DOHH2 (cell line): ENCODE measurements around the gene NKD1.
A peak's percentile ranks its signal among the peaks of the same experiment; 100 is the strongest.

Experiments used
- H3F3A ChIP-seq: fragments of 200-600 bp; sonication (generic), shearing (Covaris generic); 2 replicates; pipeline ENCODE4 v1.6.0; 2016; ENCODE audit warnings: antibody characterized with exemption, mild to moderate bottlenecking; ENCODE audit not compliant: control insufficient read depth, insufficient read depth
- H3K27ac ChIP-seq: fragments of 200-600 bp; sonication (generic); 2 replicates; pipeline ENCODE4 v1.5.1; 2014; ENCODE audit warnings: low read depth, mild to moderate bottlenecking, low read length, moderate library complexity
- H3K27me3 ChIP-seq: fragments of 200-600 bp; sonication (generic); 2 replicates; pipeline ENCODE4 v1.6.1; 2014; ENCODE audit warnings: mild to moderate bottlenecking, low read length, mixed read lengths; ENCODE audit not compliant: control insufficient read depth
- H3K36me3 ChIP-seq: fragments of 200-600 bp; sonication (generic); 2 replicates; pipeline ENCODE4 v1.6.1; 2014; ENCODE audit warnings: mild to moderate bottlenecking, low read length, moderate library complexity, mixed read lengths; ENCODE audit not compliant: control insufficient read depth
- H3K4me1 ChIP-seq: fragments of 200-600 bp; sonication (generic); 2 replicates; pipeline ENCODE4 v1.6.1; 2014; ENCODE audit warnings: mild to moderate bottlenecking, low read length, mixed read lengths; ENCODE audit not compliant: control insufficient read depth
- H3K4me2 ChIP-seq: fragments of 200-600 bp; sonication (generic); 2 replicates; pipeline ENCODE4 v1.6.0; 2014; ENCODE audit warnings: mild to moderate bottlenecking, low read length, moderate library complexity
- H3K4me3 ChIP-seq: fragments of 200-600 bp; sonication (generic); 2 replicates; pipeline ENCODE4 v1.5.1; 2014; ENCODE audit warnings: mild to moderate bottlenecking, low read length, mixed read lengths
- H3K79me2 ChIP-seq: fragments of 200-600 bp; sonication (generic); 2 replicates; pipeline ENCODE4 v1.6.1; 2014; ENCODE audit warnings: mild to moderate bottlenecking, low read length, mixed read lengths; ENCODE audit not compliant: control insufficient read depth
- H3K9me2 ChIP-seq: fragments of 200-600 bp; sonication (generic); replicated peaks from 2 replicates; pipeline ENCODE4 v1.6.1; 2014; ENCODE audit warnings: mild to moderate bottlenecking, low read length, mixed read lengths; ENCODE audit not compliant: control insufficient read depth
- H3K9me3 ChIP-seq: fragments of 200-600 bp; sonication (generic); 2 replicates; pipeline ENCODE4 v1.6.1; 2014; ENCODE audit warnings: antibody characterized with exemption, low read length, mixed read lengths; ENCODE audit not compliant: control insufficient read depth, insufficient read depth
- H4K20me1 ChIP-seq: fragments of 200-600 bp; sonication (generic); 2 replicates; pipeline ENCODE4 v1.6.0; 2014; ENCODE audit warnings: low read depth, mild to moderate bottlenecking, antibody characterized with exemption, low read length, moderate library complexity; ENCODE audit not compliant: control insufficient read depth, insufficient read depth
- EZH2phosphoT487 ChIP-seq: fragments of 200-600 bp; sonication (generic); IDR thresholded peaks from 2 replicates; pipeline ENCODE4 v1.6.1; 2017; ENCODE audit warnings: borderline replicate concordance, mild to moderate bottlenecking, antibody characterized with exemption, low read length, moderate library complexity, mixed read lengths
- TF ChIP-seq, protein P1 (sequence below): fragments of 200-600 bp; sonication (generic); IDR thresholded peaks from one replicate; pipeline ENCODE4 v1.5.1; 2014; ENCODE audit warnings: antibody characterized with exemption, mild to moderate bottlenecking, low read depth, low read length; ENCODE audit not compliant: poor library complexity, severe bottlenecking

NKD1 gene

DNA sequence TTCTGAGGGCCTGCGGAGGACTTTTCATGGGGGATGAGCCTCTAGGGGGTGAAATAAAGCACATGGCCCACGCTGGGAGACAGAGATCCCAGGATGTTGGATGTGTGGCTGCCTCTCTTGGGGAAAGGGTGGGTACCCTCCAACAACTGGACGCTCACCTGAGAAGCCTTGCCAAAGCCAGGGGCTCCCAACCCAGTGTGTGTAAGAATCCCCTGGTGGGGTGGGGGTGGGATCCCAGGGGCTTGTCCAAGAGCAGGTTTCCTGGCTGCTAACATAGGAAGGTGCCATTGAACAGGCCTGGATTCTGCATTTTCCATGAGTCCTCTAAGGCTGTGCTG lies 132.3 kb downstream of the NKD1 start:
- Histone ChIP-seq H3K79me2 (no peaks in the 10 kb centered on the region), H3K36me3 (no peaks in the 10 kb centered on the region), H3K4me3 (peak overlapping the region; percentile 64), H3K27me3 (no peaks in the 10 kb centered on the region), H3K27ac (no peak overlapping the region), H3F3A (no peaks in the 10 kb centered on the region), H3K9me3 (no peaks in the 10 kb centered on the region), H3K9me2 (no peaks in the 10 kb centered on the region), H3K4me1 (peaks cover 20% of the 10 kb centered on the region), H3K4me2 (peak overlapping the region; percentile 56), H4K20me1 (no peaks in the 10 kb centered on the region)
- TF ChIP-seq, protein P1, sequence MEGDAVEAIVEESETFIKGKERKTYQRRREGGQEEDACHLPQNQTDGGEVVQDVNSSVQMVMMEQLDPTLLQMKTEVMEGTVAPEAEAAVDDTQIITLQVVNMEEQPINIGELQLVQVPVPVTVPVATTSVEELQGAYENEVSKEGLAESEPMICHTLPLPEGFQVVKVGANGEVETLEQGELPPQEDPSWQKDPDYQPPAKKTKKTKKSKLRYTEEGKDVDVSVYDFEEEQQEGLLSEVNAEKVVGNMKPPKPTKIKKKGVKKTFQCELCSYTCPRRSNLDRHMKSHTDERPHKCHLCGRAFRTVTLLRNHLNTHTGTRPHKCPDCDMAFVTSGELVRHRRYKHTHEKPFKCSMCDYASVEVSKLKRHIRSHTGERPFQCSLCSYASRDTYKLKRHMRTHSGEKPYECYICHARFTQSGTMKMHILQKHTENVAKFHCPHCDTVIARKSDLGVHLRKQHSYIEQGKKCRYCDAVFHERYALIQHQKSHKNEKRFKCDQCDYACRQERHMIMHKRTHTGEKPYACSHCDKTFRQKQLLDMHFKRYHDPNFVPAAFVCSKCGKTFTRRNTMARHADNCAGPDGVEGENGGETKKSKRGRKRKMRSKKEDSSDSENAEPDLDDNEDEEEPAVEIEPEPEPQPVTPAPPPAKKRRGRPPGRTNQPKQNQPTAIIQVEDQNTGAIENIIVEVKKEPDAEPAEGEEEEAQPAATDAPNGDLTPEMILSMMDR = no peak
- no peak for TF ChIP-seq EZH2phosphoT487

GRCh38 chr16:50681021-50681885 lies 133.1 kb downstream of the NKD1 start, which contains the start of gene SNX20:
Gene SNX20 (minus strand): TSS chr16:50681312. CDS start chr16:50677526, 3,786 bp downstream.
- no peaks in the 10 kb centered on the region for H3K9me3 ChIP-seq
- H3K4me3 ChIP-seq = peak within 1 kb of the TSS; percentile 64
- no peaks in the 10 kb centered on the region for H3K9me2 ChIP-seq
- H3K27me3 ChIP-seq = no peaks in the 10 kb centered on the region
- H3F3A ChIP-seq = no peaks in the 10 kb centered on the region
- TF ChIP-seq, protein P1 = no peak
- no peak for TF ChIP-seq EZH2phosphoT487
- no peaks in the 10 kb centered on the region for H4K20me1 ChIP-seq
- H3K36me3 ChIP-seq = no peaks in the 10 kb centered on the region
- no peaks in the 10 kb centered on the region for H3K79me2 ChIP-seq
- peaks cover 20% of the 10 kb centered on the region for H3K4me1 ChIP-seq
- peak within 1 kb of the TSS; percentile 56 for H3K4me2 ChIP-seq
- H3K27ac ChIP-seq = no peak within 1 kb of the TSS

- H3K4me2 ChIP-seq = no peak overlapping the region
These were observed 135.6 kb downstream of the NKD1 start for GRCh38 chr16:50683689-50684374.

More at GRCh38 chr16:50683689-50684374, 135.6 kb downstream of the NKD1 start:
- no peaks in the 10 kb centered on the region for H3K27me3 ChIP-seq
- no peaks in the 10 kb centered on the region for H4K20me1 ChIP-seq
- TF ChIP-seq, protein P1 = no peak
- H3K36me3 ChIP-seq = no peaks in the 10 kb centered on the region
- no peak overlapping the region for H3K27ac ChIP-seq
- H3K4me3 ChIP-seq = no peak overlapping the region
- no peaks in the 10 kb centered on the region for H3K9me2 ChIP-seq
- H3K79me2 ChIP-seq = no peaks in the 10 kb centered on the region
- H3K4me1 ChIP-seq = peaks cover 20% of the 10 kb centered on the region
- H3F3A ChIP-seq = no peaks in the 10 kb centered on the region
- no peaks in the 10 kb centered on the region for H3K9me3 ChIP-seq
